ENCODE data around the gene EPSTI1. TPM values are rescaled to one million over a fixed set of nuclear protein-coding genes. Genes with fewer than 3 reads are reported as not detected.

Gene EPSTI1
- total RNA-seq, 1 experiment from 2014 or later: 2.4 TPM

DNA sequence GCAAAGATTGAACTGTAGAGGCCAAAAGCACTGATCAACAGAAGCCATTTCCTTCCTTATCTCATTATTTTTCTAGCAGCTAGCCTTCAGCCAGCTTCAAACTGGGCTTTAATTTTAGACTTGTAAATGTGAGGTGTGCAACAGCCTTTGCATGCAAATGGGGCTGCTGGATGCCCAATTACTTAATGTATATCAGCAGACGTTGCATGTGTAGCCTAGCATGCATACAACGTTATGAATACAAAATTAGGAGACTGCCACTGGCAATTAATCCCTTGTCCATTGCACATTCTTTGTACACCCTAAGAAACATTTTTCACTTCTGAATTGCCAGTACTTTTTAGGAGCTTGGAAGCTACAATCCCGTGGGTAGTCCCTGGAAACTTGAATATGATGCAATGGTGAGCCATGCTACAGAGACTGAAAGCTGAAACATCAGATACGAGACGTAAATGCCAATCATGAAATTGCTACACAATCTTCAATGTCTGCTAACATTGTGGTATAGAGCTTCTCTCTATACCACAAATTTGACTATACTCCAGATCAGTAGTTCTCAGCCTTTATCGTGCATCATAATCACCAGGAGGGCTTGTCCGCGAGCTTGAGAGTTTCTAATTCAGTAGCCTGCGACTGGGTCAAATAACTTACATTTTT lies 20.2 kb downstream of the EPSTI1 start:
- no peak for DNase-seq (ENCODE audit: low spot score)

DNA sequence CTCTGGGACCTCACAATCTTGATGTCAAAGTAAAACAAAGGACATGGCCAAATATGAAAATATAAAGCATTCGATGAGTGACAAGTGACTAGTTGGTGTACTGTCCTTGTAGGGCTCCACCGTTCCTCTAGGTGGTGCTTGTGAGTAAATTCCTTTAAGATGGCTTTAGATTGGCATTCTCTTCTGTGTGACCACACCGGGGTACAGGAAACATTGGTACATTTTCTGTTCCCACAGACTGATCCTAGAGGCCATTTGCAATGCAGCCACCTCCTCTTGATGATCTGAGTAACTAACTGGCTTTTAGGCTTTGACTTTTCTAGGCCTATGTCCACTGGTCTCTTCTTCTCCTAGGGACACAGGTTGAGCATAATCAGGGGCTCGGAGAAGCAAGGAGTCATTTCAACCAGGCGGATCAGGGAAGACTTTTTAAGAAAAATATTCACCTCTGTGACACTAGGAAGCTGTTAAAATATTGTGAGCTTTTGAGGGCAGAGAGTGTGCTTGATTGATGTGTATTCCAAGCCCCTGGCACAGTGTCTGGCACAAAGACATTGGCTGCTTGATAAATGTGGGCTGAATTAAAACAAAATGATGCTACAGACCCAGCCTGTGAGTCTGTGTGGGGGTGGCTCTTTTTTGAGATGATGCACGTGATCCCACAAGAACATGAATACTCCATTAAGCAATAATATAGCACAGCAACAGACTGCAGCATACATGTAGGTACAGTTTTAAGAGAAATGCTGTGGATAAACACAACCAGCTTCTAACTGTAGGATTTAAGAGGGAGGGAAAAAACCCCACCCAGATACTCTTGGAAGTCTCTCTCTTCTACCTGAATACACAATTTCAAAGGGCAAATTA lies 21.0 kb downstream of the EPSTI1 start:
- DNase-seq (ENCODE audit: low spot score): peak; percentile 57

DNA sequence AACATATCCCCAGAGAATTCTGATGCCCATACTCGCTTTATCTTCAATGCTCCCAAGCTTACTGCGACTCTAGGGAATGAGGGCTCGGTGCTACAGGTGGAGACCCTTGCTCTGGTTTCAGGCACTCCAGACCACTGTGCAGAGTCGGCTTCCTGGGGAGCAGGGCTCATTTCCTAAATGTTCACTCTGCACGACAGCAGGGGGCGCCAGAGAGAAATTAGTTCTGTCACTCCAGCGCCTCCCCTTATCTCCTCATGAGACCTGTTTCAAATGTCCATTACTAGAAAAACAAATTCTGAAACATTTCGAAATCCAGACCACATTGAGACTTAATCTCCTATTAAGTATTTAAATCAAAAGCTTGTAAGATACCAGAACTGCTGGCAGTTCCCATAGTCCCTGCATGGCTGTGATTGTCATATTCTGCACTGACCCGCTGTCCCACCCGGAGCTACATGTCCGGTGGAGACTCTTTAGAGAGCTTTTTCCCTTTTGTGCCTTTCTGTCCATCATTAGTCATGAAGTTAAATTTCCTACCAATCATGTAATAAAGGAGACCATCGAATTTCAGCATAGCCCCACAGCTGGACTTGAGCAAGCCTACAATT lies 22.4 kb downstream of the EPSTI1 start:
- peak; percentile 50 for DNase-seq (ENCODE audit: low spot score)

DNA sequence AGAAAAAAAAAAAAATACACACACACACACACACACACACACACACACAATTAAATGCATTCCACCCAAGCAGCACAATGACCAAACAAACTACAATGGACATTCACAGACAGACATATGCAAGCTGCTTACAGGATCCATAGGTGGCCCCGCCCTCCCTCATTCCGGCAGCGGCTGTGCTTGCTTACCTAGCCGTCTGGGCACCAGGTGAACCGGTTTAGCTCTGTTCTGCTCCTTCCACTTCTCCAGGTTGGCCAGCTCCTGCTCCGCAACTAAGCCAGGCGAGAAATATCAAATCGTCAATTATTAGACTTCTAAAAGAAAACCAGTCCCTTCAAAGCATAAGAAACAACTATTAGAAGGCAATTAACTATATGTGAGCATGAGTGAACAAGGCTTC lies 23.1 kb downstream of the EPSTI1 start:
- DNase-seq (ENCODE audit: low spot score): no peak

DNA sequence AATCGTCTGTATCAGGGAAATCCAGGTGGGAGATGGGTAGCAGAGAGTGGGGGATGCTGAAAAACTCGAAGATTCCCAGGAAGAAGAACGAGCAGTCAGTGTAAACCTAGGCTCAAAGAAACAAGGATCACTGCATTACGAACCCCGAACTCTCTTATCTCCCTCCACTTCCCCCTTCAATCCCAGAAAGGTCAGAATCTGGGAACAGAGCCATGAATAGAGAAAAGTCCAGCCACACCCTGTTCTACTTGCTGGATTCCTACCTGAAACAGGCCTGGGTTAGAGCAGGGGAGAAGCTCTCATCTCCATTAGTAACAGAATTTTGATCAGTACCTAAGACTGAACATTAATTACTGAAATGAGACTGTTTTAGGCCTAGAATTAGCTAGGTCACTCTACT lies 24.4 kb downstream of the EPSTI1 start:
- no peak for DNase-seq (ENCODE audit: low spot score)

DNA sequence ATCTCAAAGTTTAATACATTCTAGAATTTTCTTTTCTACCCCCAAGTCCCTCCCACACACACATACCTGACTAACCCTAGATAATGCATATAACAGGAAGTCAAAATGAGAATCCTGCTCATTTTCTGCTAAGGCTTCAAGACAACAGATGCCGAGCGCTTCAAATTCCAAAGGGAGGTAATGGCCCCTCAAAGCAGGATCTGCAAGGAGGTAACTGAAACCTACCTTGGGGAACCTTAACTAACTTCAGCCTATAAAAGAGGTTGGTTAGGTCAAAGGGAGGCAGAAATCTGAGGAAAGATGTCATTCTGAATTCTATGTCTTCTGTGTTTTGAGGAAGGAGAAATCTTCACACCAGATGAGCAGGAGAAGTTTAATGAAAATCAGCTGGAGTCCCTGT lies 26.8 kb downstream of the EPSTI1 start:
- no peak for DNase-seq (ENCODE audit: low spot score)

DNA sequence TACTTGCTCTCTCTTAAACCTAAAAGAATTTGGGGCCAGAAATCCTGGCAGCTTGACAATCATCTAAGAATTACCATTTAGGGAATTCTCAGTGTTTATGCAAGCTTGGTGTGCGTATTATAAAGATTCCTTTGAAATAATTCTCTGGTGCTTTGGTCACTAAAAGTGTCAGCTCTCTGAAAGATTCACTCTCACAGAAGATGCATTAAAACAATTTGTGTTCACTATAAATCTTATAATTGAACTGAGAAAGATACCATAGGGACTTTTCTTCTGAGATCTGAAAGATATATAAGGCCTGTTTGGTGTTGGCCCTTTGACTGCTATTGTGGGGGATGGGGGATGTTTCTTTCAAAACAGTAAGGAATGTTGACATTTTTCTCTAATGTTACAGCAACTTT lies 27.3 kb downstream of the EPSTI1 start:
- no peak for DNase-seq (ENCODE audit: low spot score)

DNA sequence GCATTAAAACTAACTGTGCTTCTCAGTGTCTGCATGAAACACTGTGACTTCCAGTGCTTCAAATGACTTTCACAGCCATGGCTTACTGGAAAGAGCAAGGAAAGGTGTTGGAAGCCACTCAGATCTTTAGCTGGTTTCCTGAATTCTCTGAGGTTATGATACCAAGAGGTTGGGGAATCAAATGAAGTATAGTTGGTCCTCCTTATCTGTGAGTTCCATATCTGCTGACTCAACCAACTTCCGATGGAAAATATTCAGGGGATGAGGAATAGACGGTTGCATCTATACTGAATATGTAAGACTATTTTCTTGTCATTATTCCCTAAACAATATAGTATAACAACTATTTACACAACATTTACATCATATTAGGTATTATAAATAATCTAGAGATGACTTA lies 32.4 kb downstream of the EPSTI1 start:
- no peak for DNase-seq (ENCODE audit: low spot score)

DNA sequence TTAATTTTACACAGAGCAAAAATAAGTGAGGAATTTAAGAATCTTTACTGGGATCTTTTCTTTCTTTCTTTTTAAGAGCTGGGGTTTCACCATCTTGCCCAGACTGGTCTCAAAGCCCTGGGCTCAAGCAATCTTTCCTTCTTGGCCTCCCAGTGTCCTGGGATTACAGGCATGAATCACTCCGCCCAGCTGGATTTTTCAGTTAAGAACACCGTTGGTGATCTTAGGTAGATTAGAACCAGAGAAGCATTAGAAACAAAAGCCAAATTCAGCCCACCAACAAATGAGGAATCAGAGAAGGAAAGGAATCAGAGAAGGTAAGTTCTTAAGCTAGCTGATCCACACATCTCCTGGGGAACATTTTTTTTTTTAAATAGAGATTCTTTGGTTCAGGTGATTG lies 34.2 kb downstream of the EPSTI1 start:
- no peak for DNase-seq (ENCODE audit: low spot score)

DNA sequence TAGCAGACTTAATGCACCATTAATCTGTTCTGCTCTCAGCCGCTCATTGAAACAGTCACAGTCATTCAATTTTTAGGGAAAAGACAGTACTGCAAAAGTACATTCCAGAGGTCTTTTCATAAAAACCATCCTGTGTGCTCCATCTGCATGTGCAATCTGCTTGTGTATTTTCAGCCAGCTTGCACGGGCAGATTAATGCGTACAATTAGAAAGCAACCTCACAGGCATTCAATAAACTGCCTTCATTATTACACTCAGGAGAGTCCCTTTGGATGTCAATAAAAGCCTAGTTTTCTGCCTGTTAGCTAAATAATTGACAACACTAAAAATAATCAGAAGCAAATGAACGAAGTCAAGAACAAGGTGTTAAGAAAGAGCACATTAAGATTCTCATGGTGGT lies 41.9 kb downstream of the EPSTI1 start:
- no peak for DNase-seq (ENCODE audit: low spot score)

DNA sequence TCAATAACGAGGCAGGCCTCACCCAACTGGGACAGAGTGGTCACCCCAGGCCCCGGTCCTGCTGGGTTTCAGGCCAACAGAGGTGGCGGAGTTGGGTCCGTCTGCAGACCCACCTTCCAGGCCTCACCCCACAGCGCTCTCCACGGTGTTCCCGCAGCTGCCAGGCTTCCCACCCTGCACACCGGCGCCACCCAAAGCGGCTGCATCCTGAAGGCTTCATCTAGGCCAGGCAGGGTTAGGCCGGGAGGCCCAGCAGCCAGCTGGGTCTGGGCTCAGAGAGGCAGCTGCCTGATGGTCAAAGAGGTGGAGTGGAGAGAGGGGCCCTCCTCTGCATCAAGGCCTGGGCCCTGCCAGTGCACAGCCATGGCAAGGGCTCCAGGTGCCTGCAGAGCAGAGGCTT lies 44.1 kb downstream of the EPSTI1 start:
- no peak for DNase-seq (ENCODE audit: low spot score)

DNA sequence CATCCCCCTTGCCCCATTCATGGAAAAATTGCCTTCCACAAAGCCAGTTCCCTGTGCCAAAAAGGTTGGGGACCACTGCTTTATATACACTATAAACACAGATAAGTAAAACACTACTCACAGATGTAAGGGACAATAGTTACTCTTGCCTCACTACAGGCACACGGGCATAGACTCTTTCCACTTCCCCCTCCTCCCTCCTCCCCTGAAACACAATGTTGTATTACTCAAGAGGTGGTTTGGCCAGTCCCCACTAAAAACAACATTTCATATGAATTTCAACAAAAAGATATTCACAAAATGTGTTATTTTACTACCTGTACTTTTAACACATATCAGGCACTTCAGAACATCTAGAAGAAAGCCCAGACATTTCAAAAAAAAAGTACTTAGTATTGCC lies 45.1 kb downstream of the EPSTI1 start:
- no peak for DNase-seq (ENCODE audit: low spot score)

DNA sequence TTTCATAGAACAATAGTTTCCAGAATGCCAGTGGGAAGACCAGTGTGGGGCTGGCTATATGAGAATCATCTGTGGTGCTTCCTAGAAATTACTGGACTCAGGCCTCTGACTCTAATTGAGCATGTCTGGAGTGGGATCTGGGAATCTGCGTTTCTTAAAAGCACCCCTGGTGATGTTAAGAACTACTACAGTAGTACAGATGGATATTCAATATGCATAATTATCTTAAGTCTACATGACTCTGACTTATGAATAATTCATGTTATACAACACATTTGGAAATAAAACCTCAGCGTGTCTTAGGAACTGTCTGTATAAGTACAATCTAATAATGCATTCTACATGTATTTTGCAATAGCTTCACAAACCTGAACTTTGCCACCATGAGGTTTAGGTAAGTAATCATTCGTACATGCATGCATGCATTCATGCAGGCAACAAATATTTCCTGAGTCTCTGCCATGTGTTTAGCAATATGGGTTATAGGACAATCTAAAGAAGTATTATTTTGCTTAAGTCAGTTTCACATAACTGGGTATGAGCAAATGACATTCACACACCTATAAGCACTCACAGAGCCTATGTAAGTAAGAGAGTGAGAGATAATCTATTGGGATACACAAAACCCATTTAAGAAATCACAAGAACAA lies 62.0 kb downstream of the EPSTI1 start:
- no peak for DNase-seq (ENCODE audit: low spot score)

DNA sequence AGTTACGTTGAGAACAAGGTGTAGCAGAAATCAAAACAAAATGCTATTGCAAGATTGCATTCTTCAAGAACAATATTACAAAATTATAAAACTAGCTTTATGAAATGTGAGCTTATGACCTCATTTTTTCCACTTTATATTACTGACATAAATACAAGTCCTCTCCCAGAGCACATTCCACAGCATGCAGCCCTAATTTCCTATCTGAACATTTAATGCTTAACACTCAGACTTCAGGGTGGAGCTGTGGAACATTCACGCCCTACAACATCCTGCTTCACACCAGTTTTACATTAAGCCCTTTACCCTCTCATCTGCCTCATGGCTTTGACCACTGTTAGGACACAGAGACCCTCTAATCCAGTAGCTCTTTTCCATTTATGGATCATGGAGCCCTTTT lies 65.5 kb downstream of the EPSTI1 start:
- DNase-seq (ENCODE audit: low spot score): no peak

DNA sequence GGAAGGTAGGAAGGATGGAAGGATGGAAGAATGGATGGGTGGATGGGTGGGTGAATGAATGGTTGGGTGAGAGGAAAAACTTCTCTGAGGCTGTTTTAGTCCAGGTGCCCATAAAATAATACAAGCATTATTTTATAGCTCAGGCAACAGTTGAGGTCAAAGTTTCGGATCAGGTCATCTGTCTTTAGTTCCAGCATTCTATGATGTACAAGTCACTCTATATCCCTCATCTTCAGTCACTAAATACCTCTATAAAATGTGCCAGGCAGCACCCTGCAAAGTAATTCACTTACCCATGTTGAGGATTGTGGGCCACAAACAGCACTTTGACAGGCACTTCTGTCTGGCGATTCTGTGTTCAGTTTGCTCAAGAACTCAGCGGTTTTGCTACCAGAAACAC lies 66.0 kb downstream of the EPSTI1 start:
- no peak for DNase-seq (ENCODE audit: low spot score)

DNA sequence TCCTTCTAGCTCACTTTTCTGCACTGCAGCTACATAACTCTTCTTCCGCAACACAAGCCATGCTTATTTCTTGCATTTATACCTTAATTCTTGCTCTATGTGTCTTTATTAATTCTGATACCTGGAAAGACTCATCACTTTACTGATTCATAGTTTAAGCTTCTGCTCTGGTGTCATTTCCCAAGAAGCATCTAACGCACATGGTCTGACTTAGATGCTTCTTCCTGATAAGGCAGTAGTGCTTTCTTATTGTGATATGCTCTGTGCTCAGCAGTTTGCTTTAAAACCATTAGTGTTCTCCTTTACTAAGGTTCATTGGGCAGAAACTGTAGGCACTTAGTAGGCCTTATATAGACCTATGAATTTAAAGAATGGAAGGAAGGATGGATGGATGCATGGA lies 66.4 kb downstream of the EPSTI1 start:
- no peak for DNase-seq (ENCODE audit: low spot score)

DNA sequence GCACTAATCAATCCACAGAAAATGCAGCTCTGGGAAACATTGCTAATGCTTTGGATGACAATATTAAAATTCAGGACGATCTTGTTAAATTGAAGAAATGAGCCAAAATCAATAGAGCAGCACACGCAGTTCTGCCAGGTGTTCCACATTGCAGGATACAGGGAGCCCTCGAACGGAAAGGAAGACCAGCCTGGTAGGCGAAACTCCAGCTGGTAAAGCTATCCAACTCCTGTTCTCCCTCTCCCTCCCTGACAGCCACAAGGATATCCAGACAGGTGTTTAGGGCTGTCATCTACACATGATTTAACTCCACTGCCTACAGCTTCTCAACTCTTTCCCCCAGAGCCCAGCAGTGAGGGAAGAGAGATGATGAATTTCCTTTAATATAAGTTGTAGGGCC lies 67.7 kb downstream of the EPSTI1 start:
- no peak for DNase-seq (ENCODE audit: low spot score)

DNA sequence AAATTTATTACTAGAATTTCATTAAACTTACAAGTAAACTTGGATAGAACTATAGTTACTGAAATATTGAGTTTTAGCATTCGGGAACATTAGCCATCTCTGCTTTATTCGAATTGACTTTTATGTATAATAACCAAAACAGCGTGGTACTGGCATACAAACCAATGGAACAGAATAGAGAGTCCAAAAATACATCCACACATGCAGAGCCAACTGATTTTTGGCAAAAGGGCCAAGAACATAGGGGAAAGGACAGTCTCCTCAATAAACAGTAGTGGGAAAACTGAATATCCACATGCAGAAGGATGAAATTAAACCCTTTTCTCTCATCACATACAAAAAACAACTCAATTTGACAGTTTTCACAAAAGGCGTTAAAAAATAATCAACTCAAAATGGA lies 84.3 kb downstream of the EPSTI1 start:
- no peak for DNase-seq (ENCODE audit: low spot score)

DNA sequence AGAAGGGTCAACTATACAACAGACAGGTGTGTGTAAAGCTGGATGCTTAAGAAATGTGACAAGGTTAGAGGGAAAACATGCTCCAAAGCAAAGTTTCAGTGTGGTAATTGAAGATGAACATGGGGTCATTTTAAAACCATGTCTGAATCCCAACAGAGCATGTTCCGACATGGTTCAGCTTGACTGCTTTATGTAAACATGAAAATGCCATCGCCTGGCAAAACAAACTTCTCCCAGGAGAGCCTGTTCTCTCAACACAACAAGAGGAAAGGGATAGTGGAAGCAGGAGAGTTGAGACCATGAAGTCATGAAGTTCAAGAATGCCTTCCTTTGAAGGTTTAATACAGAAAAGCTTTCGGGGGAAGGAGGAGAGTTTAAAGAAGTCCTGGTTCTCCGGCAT lies 85.8 kb downstream of the EPSTI1 start:
- no peak for DNase-seq (ENCODE audit: low spot score)

DNA sequence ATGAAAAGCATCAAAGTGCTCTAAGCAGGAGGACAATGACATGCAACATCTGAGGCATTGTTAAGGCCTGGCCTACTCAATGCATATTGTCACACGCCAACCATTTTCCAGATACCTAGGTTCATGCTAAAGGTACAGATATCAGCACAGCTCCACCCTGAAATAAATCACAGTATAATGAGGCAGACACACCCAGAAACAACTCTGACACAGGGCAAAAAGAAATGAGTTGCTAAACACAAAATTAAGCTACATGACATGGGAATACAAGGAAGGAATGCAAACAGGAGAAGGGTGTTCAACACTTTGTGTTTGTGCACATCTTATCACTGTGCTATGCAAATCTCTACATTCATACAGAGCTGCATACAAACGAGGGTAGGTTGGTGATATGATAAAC lies 86.5 kb downstream of the EPSTI1 start:
- DNase-seq (ENCODE audit: low spot score): no peak

DNA sequence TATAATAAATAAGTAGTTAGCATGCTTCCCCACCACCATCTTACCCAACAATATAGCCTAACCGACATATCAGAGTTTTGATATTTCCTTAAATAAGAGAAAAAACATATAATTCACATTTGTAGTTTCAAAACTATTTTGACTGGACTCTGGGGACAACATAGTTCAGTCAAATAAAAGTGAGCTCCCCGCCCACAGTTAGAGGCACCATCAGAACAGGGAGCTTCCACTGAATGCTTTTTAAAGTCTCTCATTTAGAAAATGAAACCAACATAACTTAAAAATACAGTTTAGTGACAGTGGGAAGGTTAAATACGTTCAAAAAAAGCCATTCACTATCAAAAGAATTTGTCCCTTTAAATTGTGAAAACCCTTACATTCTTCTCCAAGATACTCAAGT lies 92.8 kb downstream of the EPSTI1 start:
- DNase-seq (ENCODE audit: low spot score): no peak

DNA sequence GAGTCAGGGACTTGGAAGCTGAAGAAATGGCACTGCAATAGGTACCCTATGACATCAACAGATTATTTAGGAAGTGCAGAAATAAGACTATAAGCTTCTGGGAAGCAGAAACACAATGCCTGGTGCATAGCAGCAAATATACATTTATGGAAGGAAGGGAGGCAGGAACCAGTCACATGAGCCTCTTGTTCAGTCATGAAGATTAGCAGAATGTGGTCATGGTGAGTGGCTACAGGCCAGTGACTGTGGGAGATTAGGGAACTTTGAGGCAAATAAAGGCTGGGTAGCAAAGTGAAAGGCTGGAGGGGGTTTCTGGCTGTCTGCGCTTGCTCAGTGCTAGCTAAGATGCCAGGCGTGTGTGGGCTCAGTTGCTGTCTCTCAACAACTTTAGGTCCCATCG lies 96.3 kb downstream of the EPSTI1 start:
- no peak for DNase-seq (ENCODE audit: low spot score)
